ENCODE measurements around the gene EFCAB6.

Gene EFCAB6

DNA sequence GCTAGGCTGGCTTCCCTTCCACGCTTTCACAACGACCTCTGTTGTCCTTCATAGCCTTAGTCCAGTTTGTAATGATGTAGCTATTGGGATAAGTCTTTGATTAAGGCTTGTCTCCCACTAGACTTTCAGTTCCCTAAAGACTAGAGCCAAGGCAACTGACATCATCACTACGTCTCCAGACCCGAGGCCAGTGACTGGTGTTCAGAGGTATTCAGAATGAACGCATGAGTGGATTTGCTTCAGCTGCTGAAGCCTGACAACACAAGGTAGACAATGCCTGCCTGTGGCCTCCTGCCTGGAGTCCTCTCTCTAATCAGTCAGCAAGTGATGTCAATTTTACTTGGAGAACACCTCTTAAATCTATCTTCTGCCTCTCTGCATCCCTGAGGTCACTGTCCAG is 13.6 kb downstream of the EFCAB6 start:
- DNase-seq = no peak

DNA sequence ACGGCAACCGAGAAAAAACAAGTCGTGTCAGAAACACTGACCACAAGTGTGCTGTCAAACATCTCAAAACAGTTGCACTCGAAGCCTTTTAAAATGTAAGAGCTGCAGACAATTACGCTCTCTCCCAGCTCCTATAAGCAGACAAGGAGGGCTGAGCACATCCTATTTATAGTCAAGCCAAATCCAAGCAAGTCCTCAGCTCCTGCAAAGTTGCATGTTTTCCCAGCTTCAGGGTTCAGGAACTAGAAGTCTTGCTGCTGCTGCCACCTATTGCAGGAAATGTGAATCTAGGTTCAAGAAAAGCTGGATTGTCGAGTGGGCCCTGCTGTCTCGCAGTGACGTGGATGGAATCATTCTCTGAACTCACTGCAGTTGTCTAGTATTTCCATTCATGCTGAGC is 15.5 kb downstream of the EFCAB6 start:
- no peak for DNase-seq

DNA sequence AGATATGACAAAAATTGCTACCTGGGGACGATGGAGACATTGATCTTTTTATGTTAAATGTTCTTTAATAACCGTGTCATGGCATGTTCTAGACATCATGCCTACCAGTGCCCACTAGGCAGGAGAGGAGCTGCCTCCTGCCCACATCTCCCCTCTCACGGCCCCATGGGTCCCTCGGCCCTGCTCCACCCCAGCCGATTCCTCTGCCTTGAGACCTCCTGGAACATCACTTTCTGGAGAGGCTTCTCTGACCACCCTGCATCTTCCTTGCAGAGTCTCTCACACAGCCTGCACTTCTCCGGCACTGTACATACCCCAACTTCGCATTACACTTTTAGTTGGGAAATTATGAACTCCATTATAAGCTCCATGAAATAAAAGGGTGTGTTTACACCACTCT is 16.8 kb downstream of the EFCAB6 start:
- no peak for DNase-seq

DNA sequence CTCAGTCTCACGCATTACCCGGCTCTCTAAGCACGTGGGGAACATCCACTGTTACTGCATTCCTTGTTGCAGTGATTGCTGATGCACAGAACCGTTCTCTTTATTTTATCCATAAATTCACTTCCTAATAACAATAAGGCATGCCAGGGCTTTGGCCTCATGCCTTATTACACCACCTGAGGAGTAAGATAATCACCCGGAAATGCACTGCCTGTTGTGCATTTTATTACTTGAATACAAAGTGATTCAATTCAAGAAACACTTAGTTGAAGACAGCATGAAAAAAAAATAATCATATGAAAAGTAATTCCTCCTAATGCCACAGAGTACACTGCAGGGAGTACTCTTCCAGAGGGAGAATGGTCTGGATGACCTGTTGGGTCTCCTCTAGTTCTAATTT is 19.2 kb downstream of the EFCAB6 start:
- DNase-seq = no peak

DNA sequence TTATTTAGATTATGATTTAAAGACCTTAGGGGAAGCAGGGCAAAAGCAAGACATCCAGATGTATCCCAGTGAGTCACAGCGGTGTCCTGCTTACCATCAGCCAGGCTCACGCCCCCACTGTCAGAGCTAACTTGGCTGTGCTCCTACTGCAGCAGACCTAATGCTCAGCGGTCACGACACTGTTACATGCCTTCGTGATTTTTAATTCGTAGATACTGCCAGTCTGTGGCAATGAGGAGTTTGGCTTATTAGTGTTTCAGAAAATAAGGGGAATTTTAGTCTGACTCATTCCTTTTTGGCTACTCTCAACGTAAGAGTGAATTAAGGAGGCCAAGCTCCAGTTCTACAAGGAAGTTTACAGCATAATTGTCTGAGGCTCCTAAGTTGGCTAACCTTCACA is 22.7 kb downstream of the EFCAB6 start:
- DNase-seq = no peak

DNA sequence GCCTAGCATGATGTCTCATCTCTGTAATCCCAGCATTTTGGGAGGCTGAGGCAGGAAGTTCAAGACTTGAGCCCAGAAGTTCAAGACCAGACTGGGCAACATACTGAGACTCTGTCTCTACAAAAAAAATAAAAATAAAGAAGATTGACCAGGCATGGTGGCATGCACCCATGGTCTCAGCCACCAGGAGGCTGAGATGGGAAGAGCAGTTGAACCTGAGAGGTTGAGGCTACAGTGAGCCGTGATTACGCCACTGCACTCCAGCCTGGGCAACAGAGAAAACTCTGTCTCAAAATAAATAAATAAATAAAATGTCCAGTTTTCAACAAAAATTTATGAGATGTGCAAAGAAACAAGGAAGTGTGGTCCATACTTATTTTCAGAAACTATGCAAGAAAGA is 28.3 kb downstream of the EFCAB6 start:
- DNase-seq = no peak

DNA sequence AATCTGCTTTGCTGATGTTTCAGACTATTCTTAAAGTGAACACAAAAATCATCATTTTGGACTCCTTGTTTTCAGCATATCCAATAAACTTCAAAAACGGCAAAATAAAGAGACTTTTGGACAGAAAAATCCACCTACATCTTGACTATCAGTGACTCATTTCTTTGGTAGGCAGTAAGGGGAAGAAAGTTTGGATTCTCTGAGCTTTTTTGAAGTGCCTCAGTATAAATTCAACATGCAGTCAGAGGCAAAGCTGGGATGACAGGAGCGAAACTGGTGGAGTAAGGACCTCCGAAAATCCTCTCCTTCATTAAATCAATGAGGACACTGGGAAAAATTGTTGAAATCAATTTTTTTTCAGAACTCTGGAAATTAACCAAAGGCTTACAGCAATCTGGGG is 29.7 kb downstream of the EFCAB6 start:
- no peak for DNase-seq

DNA sequence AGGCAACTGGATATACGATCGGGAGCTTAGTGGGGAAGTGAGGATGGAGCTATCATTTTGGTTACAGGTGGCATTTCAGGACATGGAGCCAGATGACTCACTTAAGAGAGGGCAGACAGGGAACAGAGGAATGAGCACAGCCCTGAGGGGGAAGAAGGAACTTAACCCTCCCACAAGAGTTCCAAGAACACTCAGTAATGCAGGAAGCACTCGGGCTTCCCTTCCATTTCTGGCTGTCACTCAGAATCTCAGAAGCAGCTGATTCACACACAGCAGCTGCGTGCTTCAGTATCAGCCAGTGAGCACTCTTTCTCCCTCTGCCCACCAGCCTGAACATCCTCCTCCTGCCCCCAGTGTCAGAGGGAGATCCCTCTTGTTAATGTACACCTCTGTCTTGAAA is 34.8 kb downstream of the EFCAB6 start:
- no peak for DNase-seq

DNA sequence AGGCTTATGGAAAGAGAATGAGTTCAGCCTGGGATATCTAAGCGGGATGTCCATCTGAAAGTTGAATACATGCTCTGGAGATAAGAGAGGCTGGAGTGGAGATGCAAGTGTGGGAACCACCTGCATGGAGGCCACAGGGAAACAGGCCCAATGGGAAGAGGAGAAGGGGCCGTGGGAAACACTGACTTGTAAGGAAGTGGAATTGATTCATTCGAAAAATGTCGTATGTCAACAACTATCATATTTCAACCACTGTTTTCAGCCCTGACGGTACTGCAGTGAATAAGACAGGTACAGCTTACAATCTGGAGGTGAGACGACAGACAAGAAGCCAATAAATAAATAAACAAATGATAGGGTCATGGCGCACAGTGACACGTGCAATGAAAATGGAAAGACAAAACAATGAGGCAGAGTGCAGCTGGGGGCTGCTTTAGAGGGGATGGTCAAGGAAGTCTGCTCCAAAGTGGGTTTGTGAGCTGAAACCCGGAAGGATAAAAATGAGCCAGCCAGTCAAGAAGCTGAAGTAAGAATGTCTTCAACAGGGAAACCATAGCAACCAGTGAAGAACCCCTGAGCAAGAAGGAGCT is 35.9 kb downstream of the EFCAB6 start:
- no peak for DNase-seq

DNA sequence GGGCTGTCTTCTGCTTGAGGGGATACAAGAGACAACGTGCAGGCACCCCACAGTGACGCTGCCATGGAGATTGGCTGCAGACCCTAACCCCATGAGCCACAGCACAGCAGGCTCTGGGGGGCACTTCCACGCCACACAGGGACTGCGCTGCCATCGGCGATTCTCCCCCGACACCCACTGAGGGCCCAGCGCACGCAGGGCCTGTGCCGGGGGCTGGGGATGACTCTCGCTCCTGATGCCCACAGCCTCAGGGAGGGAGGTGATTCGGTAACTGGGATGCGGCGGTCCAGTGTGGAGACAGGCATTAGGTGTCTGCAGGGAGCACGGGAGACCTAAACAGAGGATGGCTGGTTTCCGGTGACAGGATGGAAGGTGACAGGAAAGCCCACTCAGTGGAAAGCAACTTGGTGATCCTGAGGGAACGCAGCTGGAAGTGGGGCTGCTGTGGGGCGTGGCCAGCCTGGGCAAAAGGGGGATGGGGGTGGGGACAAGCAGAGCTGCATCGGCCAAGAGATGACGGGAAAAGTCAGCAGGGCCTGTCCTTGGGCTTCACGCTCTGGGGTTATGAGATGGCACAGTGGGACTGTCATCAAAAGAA is 37.7 kb downstream of the EFCAB6 start:
- no peak for DNase-seq

DNA sequence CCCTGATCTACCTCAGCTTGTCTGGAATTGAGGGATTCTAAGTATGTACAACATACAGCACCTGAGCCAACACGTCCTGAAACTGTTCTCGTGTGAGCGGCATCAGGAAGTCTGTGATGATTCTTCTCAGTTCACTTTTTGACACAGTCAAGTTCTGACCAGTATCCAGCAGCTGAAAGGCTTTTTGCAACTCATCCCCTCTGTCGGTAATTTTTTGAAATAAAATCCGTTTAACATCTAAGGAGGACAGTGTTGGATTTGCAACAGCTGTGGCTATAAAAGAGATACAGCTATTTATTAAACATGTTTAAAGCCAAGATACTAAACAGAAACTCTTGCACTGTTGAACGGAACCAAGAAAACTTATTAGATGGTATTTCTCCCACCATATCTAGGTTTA is 39.3 kb downstream of the EFCAB6 start:
- no peak for DNase-seq

DNA sequence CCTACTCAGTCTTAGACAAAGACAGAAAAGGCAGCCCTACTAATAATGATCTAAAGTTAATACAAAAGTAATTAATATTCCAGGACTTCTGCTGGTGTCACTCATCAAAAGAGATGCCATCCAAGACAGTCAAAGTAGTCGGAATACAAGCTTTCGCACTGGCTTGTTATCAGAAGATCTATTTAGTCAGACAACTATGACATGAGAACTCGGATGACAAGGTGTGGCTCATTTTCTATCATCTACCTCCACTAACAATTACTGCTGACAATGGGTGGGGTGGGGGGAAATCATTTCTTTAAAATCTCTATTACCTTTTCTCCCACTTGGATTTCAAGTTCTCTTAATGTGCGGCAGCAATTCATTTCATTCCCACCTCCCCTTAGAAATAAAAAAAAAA is 56.7 kb downstream of the EFCAB6 start:
- DNase-seq = no peak

DNA sequence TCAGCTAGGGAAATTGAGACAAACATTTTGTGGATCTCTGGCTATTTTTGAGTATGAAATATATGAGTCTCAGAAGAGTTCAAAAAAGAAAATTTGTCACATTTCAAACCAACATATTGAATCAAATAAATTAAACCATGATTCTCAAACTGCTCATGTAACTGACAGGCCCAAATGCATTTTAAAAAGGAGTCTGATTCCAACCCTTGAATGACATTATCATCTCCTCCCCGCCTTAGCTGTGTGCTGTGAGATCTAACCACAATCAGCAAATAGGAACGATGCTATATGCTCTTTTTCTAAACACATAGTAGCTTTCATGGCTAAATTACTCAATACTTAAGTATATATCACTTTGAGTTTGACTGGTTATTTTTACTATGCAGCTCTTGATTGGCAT is 57.1 kb downstream of the EFCAB6 start:
- DNase-seq = no peak

DNA sequence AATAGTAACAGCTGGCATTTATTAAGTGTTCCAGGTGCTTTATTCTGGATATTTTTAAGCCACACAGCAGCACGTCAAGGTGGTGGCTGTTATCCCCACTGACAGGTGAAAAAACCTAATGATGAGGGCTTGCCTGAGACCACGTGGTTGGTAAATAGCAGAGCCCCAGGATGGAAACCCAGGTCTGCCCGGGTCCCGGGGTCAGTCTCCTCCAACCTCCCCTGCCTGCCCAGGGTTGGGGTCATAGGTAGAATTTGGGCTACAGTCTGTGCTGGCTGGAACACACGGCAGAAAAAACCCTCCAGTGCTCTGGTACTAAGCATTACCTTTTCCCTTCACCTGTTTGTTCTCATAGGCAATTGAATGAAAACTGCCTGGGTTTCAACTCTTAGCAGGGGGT is 57.9 kb downstream of the EFCAB6 start:
- DNase-seq = no peak

DNA sequence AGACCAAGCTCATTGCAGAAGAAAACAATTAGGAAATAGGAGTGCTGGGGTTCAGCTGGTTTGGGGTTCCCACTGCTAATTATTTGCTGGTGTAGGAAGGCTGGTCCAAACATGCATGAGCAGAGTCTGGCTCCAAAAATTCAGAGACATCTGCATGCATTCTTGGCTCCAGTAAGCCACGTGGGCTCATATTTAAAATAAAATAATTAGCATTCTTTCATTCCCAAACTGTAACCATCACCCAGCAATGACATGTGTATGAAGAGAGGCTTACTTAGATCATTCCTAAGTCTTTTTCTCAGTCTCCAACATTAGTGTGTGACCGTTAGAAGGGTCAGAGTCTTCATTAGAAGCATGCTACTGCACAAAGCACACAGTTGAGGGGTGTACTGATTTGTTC is 58.4 kb downstream of the EFCAB6 start:
- DNase-seq = no peak

DNA sequence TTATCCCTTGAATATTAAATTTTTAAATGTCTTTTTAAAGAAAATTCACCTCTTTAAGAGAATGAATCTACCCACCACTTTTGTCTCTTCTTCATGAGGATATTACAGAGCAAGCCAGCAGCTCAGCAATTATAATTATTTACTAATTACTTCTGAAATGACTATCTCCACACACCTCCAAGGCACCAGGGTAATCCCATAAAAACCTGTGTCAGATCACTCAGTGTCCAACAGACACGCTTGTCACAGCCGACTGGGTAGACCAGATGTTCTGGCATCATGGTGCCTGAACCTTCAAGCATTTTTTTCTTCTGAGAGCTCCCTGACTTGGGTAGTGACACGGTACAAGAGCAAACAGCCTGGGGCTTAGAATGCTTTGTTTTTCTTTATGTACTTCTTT is 61.4 kb downstream of the EFCAB6 start:
- DNase-seq = no peak

DNA sequence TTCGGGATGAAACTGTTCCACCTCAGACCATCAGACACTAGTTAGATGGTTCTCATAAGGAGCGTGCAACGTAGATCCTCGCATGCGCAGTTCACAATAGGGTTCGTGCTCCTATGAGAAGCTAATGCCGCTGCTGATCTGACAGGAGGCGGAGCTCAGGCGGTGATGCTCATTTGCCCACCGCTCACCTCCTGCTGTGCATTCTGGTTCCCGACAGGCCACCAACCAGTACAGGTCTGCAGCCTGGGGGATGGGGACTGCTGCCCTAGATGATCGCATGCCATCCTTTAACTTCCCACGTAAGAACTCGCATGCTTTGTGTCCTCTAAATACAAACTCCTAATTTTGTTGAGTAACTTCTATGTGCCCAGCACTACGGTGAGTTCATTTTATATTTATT is 62.6 kb downstream of the EFCAB6 start:
- DNase-seq = no peak

DNA sequence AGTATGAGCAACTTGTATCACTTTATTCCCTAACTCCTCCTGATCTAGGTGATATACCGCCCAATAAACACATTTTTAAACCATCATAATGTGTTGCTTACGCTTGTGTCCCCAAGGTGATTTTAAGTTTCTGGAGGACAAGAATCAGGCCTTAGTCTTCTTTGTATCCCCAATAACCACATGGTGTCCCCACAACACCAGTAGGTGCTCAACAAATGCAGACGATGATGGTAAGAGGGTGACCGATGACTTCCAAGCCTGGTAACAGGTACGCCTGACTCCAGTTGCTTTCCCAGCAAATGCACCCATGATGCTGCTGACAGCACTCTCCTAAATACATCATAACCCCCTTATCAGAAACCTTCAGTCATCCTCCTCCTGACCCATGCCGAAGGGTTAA is 64.2 kb downstream of the EFCAB6 start:
- no peak for DNase-seq

DNA sequence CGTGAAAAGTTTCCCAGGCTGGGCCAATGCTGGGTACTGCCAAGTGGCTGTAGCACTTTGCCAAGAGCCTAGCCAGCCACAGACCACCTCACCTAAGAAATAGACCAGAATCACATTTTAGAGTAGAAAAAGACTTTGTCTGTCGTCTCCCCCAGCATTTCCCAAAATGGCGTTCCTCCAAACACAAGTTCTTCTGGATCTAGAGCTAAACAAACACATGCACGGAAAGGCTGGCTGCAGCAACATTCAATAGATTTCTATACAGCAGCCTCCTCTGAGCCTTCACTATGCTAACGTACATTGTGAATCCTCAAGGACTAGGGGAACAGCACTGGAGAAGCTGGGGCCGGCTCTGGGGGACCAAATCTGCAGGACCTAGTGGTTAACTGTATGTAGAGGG is 65.0 kb downstream of the EFCAB6 start:
- DNase-seq = no peak

DNA sequence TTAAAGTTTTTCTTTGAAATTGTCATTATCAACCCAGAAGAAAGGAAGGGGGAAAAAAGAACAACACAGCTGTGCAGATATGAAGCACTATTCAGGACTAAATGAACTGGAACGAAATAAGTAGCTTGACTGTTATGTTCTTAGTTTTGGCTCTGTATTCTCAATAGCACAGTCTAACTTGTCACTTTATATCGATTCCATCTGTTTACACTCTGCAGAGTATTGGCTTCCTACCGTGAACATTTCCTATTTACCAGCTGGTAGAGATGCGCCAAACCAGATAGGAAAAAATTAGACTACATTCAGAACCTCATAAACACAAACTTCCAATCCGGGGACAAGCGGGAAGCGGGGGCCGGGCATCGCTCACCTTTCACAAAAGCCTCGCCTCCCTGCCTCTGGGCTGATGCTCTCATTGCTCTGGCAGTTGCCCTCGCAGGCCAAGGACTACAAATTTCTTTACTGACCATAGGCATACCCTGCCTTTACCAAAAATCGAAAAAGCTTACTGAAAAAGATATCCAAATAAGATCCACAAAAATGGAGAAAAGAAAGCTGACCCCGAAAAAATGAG is 66.2 kb downstream of the EFCAB6 start:
- no peak for DNase-seq

DNA sequence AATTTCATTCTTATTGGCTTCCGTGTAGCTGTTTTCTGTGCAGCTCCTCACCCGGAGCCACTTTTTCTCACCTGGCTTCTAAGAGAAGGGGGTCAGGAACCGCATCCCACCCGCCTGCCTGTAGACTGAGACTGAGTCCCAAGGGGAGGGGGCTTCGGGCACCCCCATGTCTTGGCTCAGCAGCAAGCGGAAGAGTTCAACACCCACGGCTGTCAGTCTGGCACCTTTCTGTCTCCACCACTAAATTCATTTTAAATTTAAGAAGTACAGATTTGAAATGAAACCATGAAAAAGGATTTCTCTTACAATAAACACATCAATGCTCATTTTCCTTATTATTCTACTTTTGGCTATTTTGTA is 66.7 kb downstream of the EFCAB6 start:
- DNase-seq = no peak

DNA sequence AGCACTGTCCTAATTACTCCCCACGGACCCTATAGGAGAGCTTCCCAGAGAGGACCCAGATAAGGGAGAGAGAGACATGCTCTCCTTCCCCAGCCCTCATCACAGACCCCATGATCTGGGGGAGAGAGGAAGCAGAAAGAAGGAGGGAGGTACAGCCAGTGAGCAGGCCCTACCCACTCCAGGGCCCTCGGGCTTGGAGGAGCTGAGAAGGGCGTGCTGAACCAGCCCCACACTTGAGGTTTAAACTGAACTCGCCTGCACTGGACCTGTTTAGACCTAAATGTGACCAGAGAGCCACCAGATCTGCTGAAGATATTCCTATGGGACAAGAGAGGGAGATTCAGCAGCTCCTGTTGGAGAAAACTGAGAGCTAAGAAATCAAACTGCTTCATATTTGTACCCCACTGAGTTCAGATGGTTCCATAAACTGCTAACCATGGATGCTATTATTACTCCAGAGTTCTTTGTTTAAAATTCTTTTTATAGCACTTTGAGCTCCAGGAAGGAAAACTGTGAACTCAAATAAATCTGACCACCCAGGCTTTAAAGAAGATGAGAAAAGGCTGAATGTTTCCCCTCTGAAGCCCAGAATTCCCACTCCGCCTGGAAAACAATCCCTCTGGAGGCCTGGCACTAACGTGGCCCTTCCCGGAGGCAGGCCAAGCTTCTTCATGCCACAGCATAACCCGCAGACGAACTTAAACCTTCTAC is 67.2 kb downstream of the EFCAB6 start:
- no peak for DNase-seq

DNA sequence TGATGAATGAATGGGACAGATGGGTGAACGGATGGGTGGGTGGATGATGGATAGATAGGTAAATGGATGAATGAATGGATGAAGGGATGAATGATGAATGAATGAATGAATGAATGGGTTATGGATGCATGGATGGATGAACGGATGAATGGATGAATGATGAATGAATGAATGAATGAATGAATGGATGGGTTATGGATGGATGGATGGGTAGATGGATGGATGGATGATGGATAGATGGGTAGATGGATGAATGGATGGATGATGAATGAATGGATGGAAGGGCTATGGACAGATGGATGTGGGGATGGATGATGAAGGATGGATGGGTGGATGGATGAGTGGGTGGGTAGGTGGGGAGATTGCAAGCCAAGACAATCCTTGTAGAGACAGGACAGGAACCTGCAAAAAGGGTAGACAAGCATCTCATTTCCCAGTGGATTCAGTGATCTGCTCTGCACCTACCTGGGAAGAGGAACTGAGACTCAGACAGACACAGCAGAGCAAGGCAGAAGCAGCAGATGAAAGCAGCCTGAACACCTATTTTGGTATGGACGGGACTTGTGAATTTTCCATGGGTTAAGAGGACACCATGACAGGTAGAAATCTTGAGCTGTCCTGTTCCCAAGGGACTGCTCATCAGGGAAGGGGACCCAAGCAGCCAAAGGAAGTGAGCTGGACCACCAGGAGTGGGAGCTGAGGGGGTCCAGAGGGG is 68.0 kb downstream of the EFCAB6 start:
- DNase-seq = no peak

DNA sequence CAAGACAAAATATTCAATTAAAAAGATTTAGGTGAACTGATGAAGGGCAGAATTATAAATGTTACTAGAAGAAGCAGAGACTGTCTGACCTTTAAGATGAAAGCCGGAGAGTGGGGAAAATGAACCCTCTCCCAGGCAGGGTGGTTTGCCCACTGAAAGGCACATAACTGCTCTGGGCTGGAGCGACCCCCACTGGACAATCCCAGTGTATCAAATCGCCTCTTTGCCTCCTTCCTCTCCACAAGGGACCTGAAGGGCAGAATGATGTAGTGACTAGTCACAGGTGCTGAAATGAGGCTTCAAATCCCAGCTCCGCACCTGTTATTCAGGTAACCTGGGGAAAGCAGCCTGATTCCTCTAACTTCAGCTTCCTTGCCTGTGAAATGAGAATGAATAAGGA is 69.0 kb downstream of the EFCAB6 start:
- DNase-seq = no peak
